H9 (cell line): ENCODE results near the gene LDLRAD4. TPM values are rescaled to one million over a fixed set of nuclear protein-coding genes. Genes with fewer than 3 reads are reported as not detected.

Source experiments
- DNase-seq: peaks from one replicate; pipeline ENCODE4 v3.0.0-alpha.2; 2017
- H2AFZ ChIP-seq: one replicate; pipeline ENCODE4 v1.6.1; 2013; ENCODE audit warnings: mild to moderate bottlenecking, low read length, control low read depth, moderate library complexity
- H2AK5ac ChIP-seq: 2 replicates; pipeline ENCODE4 v1.6.1; 2013; ENCODE audit warnings: low read length, control low read depth, mixed read lengths; ENCODE audit not compliant: insufficient read length
- H2BK120ac ChIP-seq: one replicate; pipeline ENCODE4 v1.6.1; 2013; ENCODE audit warnings: low read depth, mild to moderate bottlenecking, low read length, control low read depth, inconsistent platforms; ENCODE audit not compliant: poor library complexity, severe bottlenecking
- H2BK12ac ChIP-seq: 2 replicates; pipeline ENCODE4 v1.6.1; 2013; ENCODE audit warnings: low read length, control low read depth, mixed read lengths, low read depth; ENCODE audit not compliant: insufficient read length
- H2BK15ac ChIP-seq: 2 replicates; pipeline ENCODE4 v1.6.1; 2013; ENCODE audit warnings: low read depth, low read length, control low read depth
- H2BK20ac ChIP-seq: one replicate; pipeline ENCODE4 v1.6.1; 2013; ENCODE audit warnings: low read depth, mild to moderate bottlenecking, low read length, control low read depth, inconsistent platforms; ENCODE audit not compliant: poor library complexity, severe bottlenecking
- H2BK5ac ChIP-seq: 2 replicates; pipeline ENCODE4 v1.6.1; 2013; ENCODE audit warnings: low read length, control low read depth, mixed read lengths; ENCODE audit not compliant: insufficient read length
- H3K14ac ChIP-seq: 2 replicates; pipeline ENCODE4 v1.6.1; 2013; ENCODE audit warnings: low read length, control low read depth; ENCODE audit not compliant: insufficient read depth
- H3K18ac ChIP-seq: 2 replicates; pipeline ENCODE4 v1.6.1; 2013; ENCODE audit warnings: low read depth, mild to moderate bottlenecking, mixed read lengths, low read length, control low read depth; ENCODE audit not compliant: insufficient read length
- H3K23ac ChIP-seq: 2 replicates; pipeline ENCODE4 v1.6.1; 2013; ENCODE audit warnings: low read length, control low read depth, mixed read lengths, low read depth; ENCODE audit not compliant: insufficient read length
- H3K23me2 ChIP-seq: 2 replicates; pipeline ENCODE4 v1.6.1; 2013; ENCODE audit warnings: low read depth, mild to moderate bottlenecking, mixed read lengths, low read length, control low read depth; ENCODE audit not compliant: insufficient read length, poor library complexity, severe bottlenecking
- H3K27ac ChIP-seq: 2 replicates; pipeline ENCODE4 v1.5.1; 2013; ENCODE audit warnings: low read length, control low read depth, mixed read lengths, low read depth; ENCODE audit not compliant: insufficient read length
- H3K27me3 ChIP-seq: 2 replicates; pipeline ENCODE4 v1.6.1; 2013; ENCODE audit warnings: low read length, control low read depth, inconsistent platforms; ENCODE audit not compliant: insufficient read depth
- H3K4ac ChIP-seq: 2 replicates; pipeline ENCODE4 v1.6.1; 2013; ENCODE audit warnings: low read depth, mild to moderate bottlenecking, control low read depth, inconsistent platforms, low read length, moderate library complexity
- H3K4me1 ChIP-seq: 2 replicates; pipeline ENCODE4 v1.6.1; 2013; ENCODE audit warnings: low read length, control low read depth, inconsistent platforms; ENCODE audit not compliant: insufficient read depth
- H3K4me2 ChIP-seq: 2 replicates; pipeline ENCODE4 v1.6.1; 2013; ENCODE audit warnings: low read length, control low read depth, mixed read lengths; ENCODE audit not compliant: insufficient read length, insufficient read depth
- H3K56ac ChIP-seq: 2 replicates; pipeline ENCODE4 v1.6.1; 2013; ENCODE audit warnings: low read depth, mild to moderate bottlenecking, mixed read lengths, low read length, control low read depth; ENCODE audit not compliant: insufficient read length
- H3K79me1 ChIP-seq: 2 replicates; pipeline ENCODE4 v1.6.1; 2013; ENCODE audit warnings: low read depth, mild to moderate bottlenecking, moderate library complexity, low read length, control low read depth, inconsistent platforms; ENCODE audit not compliant: insufficient read depth, poor library complexity, severe bottlenecking
- H3K79me2 ChIP-seq: 2 replicates; pipeline ENCODE4 v1.6.1; 2013; ENCODE audit warnings: low read length, control low read depth, inconsistent platforms; ENCODE audit not compliant: insufficient read depth
- H3K9ac ChIP-seq: 2 replicates; pipeline ENCODE4 v1.6.1; 2013; ENCODE audit warnings: low read length, control low read depth, mixed read lengths; ENCODE audit not compliant: insufficient read length; ENCODE audit errors: extremely low read depth
- H3K9me3 ChIP-seq: one replicate; pipeline ENCODE4 v1.6.1; 2013; ENCODE audit warnings: low read depth, low read length, inconsistent platforms; ENCODE audit not compliant: control insufficient read depth
- H3T11ph ChIP-seq: one replicate; pipeline ENCODE4 v1.6.1; 2013; ENCODE audit warnings: mild to moderate bottlenecking, low read length, control low read depth, inconsistent platforms
- H4K20me1 ChIP-seq: one replicate; pipeline ENCODE4 v1.6.1; 2013; ENCODE audit not compliant: control insufficient read depth, insufficient read length, insufficient read depth
- H4K5ac ChIP-seq: 2 replicates; pipeline ENCODE4 v1.6.1; 2013; ENCODE audit warnings: low read depth, mild to moderate bottlenecking, mixed read lengths, low read length, control low read depth; ENCODE audit not compliant: insufficient read length
- H4K8ac ChIP-seq: replicated peaks from 2 replicates; pipeline ENCODE4 v1.6.1; 2013; ENCODE audit warnings: low read length, control low read depth, mixed read lengths, low read depth; ENCODE audit not compliant: insufficient read length
- H4K91ac ChIP-seq: 2 replicates; pipeline ENCODE4 v1.6.1; 2013; ENCODE audit warnings: low read depth, mild to moderate bottlenecking, moderate library complexity, mixed read lengths, low read length, control low read depth; ENCODE audit not compliant: insufficient read length
- H3K27ac Mint-ChIP-seq, 3 experiments: 2 replicates in 2 of 3; 3 replicates in 1 of 3; pipeline ENCODE4 v1.8.0; 2020 to 2021; ENCODE audit warnings: mixed read lengths in 3 of 3, mild to moderate bottlenecking in 1 of 3, moderate library complexity in 1 of 3
- H3K27me3 Mint-ChIP-seq: 2 replicates; pipeline ENCODE4 v1.8.0; 2021; ENCODE audit warnings: low read depth, mild to moderate bottlenecking, moderate library complexity, mixed read lengths
- H3K36me3 Mint-ChIP-seq, 3 experiments: 2 replicates in 2 of 3; 3 replicates in 1 of 3; pipeline ENCODE4 v1.8.0; 2020 to 2021; ENCODE audit warnings: low read depth in 3 of 3, mixed read lengths in 3 of 3; ENCODE audit not compliant: insufficient read depth in 1 of 3
- H3K4me1 Mint-ChIP-seq, 2 experiments: 2 replicates each; pipeline ENCODE4 v1.8.0; 2020; ENCODE audit warnings: mixed read lengths in 2 of 2
- H3K4me3 Mint-ChIP-seq, 2 experiments: 2 replicates in 1 of 2; 3 replicates in 1 of 2; pipeline ENCODE4 v1.8.0; 2020 to 2021; ENCODE audit warnings: mild to moderate bottlenecking in 2 of 2, mixed read lengths in 2 of 2, moderate library complexity in 1 of 2
- H3K9me3 Mint-ChIP-seq, 2 experiments: 2 replicates in 1 of 2; 3 replicates in 1 of 2; pipeline ENCODE4 v1.8.0; 2020; ENCODE audit warnings: mild to moderate bottlenecking in 2 of 2, mixed read lengths in 2 of 2, moderate library complexity in 1 of 2
- WGBS: extraction: QIAGEN DNeasy Blood & Tissue Kit; methylation state at CpG from one replicate; pipeline ENCODE4 v1.1.7; 2013; ENCODE audit warnings: missing lambda C conversion rate, low lambda C conversion rate, mixed read lengths; ENCODE audit not compliant: insufficient read length; ENCODE audit errors: extremely low coverage; 5-methylcytosine and 5-hydroxymethylcytosine counted together
- total RNA-seq: library from RNA; stranded (reverse); gene quantifications from 2 replicates; pipeline ENCODE4 v1.2.1, GENCODE V29; 2021
- TF ChIP-seq, protein P1 (sequence below): fragments of 200-600 bp; sonication (generic); conservative IDR thresholded peaks from 3 replicates; pipeline ENCODE4 v1.8.0; 2021; ENCODE audit warnings: antibody characterized with exemption, mild to moderate bottlenecking

The LDLRAD4 gene
- total RNA-seq, 1 experiment from 2014 or later: 3.9 TPM

GRCh38 chr18:13332874-13333273, 114.3 kb downstream of the LDLRAD4 start:
- no peaks in the 10 kb centered on the region; the same call in 1 of the 2 replicates for H3K27me3 Mint-ChIP-seq
- H3K79me1 ChIP-seq: no peaks in the 10 kb centered on the region
- H3K9me3 ChIP-seq: no peaks in the 10 kb centered on the region
- peaks cover 13 to 15% of the 10 kb centered on the region in 2 experiments for H3K9me3 Mint-ChIP-seq
- H3K23me2 ChIP-seq: no peaks in the 10 kb centered on the region
- no peak overlapping the region for H3K14ac ChIP-seq
- H3K23ac ChIP-seq: no peak overlapping the region
- no peaks in the 10 kb centered on the region for H3K27me3 ChIP-seq
- H4K8ac ChIP-seq: no peak overlapping the region
- H3K4ac ChIP-seq: no peak overlapping the region
- TF ChIP-seq, protein P1, sequence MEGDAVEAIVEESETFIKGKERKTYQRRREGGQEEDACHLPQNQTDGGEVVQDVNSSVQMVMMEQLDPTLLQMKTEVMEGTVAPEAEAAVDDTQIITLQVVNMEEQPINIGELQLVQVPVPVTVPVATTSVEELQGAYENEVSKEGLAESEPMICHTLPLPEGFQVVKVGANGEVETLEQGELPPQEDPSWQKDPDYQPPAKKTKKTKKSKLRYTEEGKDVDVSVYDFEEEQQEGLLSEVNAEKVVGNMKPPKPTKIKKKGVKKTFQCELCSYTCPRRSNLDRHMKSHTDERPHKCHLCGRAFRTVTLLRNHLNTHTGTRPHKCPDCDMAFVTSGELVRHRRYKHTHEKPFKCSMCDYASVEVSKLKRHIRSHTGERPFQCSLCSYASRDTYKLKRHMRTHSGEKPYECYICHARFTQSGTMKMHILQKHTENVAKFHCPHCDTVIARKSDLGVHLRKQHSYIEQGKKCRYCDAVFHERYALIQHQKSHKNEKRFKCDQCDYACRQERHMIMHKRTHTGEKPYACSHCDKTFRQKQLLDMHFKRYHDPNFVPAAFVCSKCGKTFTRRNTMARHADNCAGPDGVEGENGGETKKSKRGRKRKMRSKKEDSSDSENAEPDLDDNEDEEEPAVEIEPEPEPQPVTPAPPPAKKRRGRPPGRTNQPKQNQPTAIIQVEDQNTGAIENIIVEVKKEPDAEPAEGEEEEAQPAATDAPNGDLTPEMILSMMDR: no peak
- H2AFZ ChIP-seq: no peak overlapping the region
- H2BK15ac ChIP-seq: no peak overlapping the region
- no peak for DNase-seq
- H3K4me2 ChIP-seq: no peak overlapping the region
- H3K4me1 Mint-ChIP-seq: peaks cover 5 to 10% of the 10 kb centered on the region in 2 experiments
- no peak overlapping the region for H3K18ac ChIP-seq
- no peak overlapping the region for H4K5ac ChIP-seq
- no peak overlapping the region for H3T11ph ChIP-seq
- H3K36me3 Mint-ChIP-seq: peaks cover 2 to 10% (median 4%) of the 10 kb centered on the region in 3 experiments; a peak in 5 of 7 replicates
- no peak overlapping the region for H3K4me3 Mint-ChIP-seq
- H3K27ac ChIP-seq: no peak overlapping the region
- no peaks in the 10 kb centered on the region for H3K4me1 ChIP-seq
- no peak overlapping the region for H2BK5ac ChIP-seq
- H2BK20ac ChIP-seq: no peak overlapping the region
- H3K27ac Mint-ChIP-seq: no peak overlapping the region
- H2AK5ac ChIP-seq: no peak overlapping the region
- H3K56ac ChIP-seq: no peak overlapping the region
- no peaks in the 10 kb centered on the region for H3K79me2 ChIP-seq
- no peak overlapping the region for H2BK12ac ChIP-seq
- H2BK120ac ChIP-seq: no peak overlapping the region
- no CpG with 5 or more reads among the region's 5 CpGs for WGBS
- no peaks in the 10 kb centered on the region for H4K20me1 ChIP-seq
- no peak overlapping the region for H4K91ac ChIP-seq
- H3K9ac ChIP-seq: no peak overlapping the region
